Right lung (tissue), 10 donors: Measurements from ENCODE around the gene SELENOK. TPM values are rescaled to one million over a fixed set of nuclear protein-coding genes. Genes with fewer than 3 reads are reported as not detected.
"Not testable (repeated sequence)": the region's sequence is repeated elsewhere in the genome, so short reads cannot be mapped to it uniquely, and the experiment has no call there.

Experiments used
- DNase-seq, 2 donors: peaks; one replicate each; pipeline ENCODE4 v3.0.0-alpha.2; 2013
- long read RNA-seq, 8 donors: transcript quantifications; one replicate each; lab custom pipeline, GENCODE V29; 2026
- polyA plus RNA-seq, 5 donors: library from polyadenylated mRNA; unstranded; fragments of 120-200 nt; gene quantifications; one replicate each; pipeline versions ENCODE4 v1.2.1 to v1.2.3, GENCODE V29; 2013; ENCODE audit warnings: inconsistent platforms in 1 of 5, low replicate concordance in 1 of 5; ENCODE audit not compliant: insufficient read length in 5 of 5, insufficient read depth in 1 of 5

SELENOK gene
- 10 to 100 TPM; 53.7 to 67.0 (median 57.0) TPM for polyA plus RNA-seq
- long read RNA-seq, donor 1, transcript SELENOK-204 (5 exons, 1,633 nt), result major isoform, 54 of 82 reads
- long read RNA-seq, donor 1, partial matches to known transcripts, result 26 of 82 reads
- long read RNA-seq, donor 1, other reads (novel, unspliced or antisense), result 0 of 82 reads
- long read RNA-seq, donor 2, transcript SELENOK-204 (5 exons, 1,633 nt), result major isoform, 55 of 61 reads
- long read RNA-seq, donor 2, partial matches to known transcripts, result 5 of 61 reads
- long read RNA-seq, donor 2, other reads (novel, unspliced or antisense), result 0 of 61 reads
- long read RNA-seq, donor 3, transcript SELENOK-204 (5 exons, 1,633 nt), result major isoform, 52 of 75 reads
- long read RNA-seq, donor 3, partial matches to known transcripts, result 18 of 75 reads
- long read RNA-seq, donor 3, other reads (novel, unspliced or antisense), result 0 of 75 reads
- long read RNA-seq, donor 4, transcript SELENOK-204 (5 exons, 1,633 nt), result major isoform, 23 of 26 reads
- long read RNA-seq, donor 4, partial matches to known transcripts, result 0 of 26 reads
- long read RNA-seq, donor 4, other reads (novel, unspliced or antisense), result 0 of 26 reads
- long read RNA-seq, donor 5, transcript SELENOK-204 (5 exons, 1,633 nt), result major isoform, 94 of 103 reads
- long read RNA-seq, donor 5, partial matches to known transcripts, result 7 of 103 reads
- long read RNA-seq, donor 5, other reads (novel, unspliced or antisense), result 0 of 103 reads
- long read RNA-seq, donor 6, transcript SELENOK-204 (5 exons, 1,633 nt), result major isoform, 59 of 74 reads
- long read RNA-seq, donor 6, partial matches to known transcripts, result 12 of 74 reads
- long read RNA-seq, donor 6, other reads (novel, unspliced or antisense), result 0 of 74 reads
- long read RNA-seq, donor 7, transcript SELENOK-204 (5 exons, 1,633 nt), result major isoform, 46 of 52 reads
- long read RNA-seq, donor 7, partial matches to known transcripts, result 0 of 52 reads
- long read RNA-seq, donor 7, other reads (novel, unspliced or antisense), result 0 of 52 reads
- long read RNA-seq, donor 8, transcript SELENOK-204 (5 exons, 1,633 nt), result major isoform, 16 of 21 reads
- long read RNA-seq, donor 8, partial matches to known transcripts, result 5 of 21 reads
- long read RNA-seq, donor 8, other reads (novel, unspliced or antisense), result 0 of 21 reads

DNA sequence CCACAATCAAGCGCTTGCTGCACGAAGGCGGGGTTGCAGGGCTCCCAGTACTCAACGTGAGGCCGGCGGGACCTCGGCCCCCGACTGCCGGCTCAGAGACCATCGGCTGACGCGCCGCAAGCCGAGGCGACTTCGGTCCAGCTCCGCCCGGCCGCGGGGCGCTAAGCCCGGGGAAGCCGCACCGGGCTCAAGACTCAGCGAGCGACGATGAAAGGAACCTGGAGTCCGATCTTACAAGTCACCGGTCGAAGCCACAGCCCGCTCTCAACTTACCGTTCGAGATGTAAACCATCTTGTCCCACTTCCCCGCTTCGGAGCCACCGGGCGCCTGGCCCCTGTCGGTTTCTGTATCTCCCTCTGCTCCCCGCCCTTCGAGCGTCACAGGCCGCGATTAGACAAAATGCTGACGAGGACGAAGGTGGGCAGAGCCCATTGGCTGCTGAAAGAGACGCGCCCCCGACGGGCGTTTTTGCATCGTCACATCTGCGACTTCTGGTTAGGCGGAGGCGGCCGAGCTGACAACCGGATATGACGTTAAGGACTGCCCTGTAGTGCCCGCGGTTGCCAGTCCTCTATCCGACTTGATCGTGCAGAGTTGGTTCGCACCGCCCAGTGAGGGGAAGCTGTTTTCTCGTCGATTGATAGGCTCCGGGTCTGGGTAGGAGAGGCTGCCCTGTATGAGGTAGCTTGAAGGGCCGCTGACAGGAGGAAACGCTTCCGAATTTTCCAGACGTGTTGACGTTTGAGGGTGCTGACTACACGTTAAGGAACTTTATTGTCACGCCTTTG is at the start of gene SELENOK:
TSS of gene SELENOK (minus strand) at position 363 of the 789 bp plus-strand sequence.
- peak; percentile 98 to 99 for DNase-seq

DNA sequence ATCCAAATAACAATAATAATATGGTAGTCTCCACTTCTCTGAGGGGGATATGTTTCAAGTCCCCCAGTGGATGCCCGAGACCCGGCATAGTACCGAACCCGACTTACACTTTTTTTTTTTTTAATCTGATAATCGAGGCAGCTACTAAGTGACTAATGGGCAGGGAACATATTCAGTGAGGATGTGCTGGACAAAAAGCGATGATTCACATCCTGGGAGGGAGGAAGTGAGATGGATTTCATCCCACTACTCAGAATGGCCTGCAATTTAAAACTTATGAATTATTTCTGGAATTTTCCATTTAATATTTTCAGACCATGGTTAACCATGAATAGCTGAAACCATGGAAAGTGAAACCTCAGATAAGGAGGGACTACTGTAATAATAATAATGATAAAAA is 49.5 kb upstream of the SELENOK start:
- no peak for DNase-seq

DNA sequence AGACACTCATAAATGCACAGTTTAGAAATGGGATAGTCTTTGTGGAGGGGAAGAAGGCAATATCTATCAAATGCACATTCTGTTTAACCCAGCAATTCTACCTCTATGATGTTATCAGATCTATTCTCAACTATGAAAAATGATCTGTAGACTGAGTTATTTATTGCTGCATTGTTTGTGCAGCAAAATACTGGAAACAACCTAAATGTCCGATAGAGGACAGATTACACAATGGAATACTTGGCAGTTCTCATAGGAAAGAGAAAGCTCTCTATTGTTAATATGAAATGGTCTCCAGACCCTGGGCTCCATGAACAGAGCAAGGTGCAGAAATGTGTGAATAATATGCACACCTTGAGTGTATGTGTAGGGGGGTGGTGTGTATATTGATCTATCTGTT is 49.0 kb upstream of the SELENOK start:
- no peak for DNase-seq

DNA sequence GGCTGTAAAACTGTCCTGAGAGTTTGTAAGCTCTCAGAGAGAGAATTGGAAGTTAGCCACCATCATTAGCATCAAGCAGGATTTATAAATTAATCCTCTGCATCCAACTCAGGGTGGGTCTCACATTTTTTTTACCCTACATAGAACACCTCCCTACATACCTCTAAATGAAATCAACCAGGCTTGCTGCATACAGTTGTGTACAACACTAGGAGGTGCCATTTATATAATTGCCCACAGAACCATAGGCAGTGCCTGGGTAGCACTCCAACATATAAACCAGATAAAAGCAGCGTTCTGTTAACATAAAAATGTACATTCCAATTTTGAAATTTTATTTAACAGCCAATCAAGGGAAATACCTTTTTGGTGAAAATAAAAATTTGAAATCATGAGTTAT is 48.2 kb upstream of the SELENOK start:
- no peak for DNase-seq

DNA sequence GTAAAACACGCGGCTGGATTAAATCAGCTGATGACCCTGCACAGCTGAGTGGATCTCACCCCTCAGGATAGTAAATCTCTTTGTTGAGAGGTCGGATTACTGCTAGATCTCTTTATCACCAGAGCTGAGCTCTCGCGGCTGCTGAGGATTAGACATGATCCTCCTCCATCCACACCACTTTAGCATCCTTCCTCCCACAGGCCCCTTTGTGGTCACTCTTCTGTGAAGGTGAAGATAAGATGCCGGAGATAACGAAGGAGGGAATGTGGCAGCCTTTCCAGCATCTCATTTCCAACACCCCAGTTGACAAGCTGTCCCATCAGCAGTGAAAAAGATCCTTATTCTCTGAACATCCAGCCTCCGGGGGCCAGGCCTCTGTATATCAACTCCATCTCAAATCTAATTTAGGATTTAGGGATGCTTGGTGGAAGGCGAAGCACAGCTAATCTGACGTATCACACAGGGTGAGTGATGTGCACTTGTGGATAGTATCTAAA is 47.5 kb upstream of the SELENOK start:
- no peak for DNase-seq

DNA sequence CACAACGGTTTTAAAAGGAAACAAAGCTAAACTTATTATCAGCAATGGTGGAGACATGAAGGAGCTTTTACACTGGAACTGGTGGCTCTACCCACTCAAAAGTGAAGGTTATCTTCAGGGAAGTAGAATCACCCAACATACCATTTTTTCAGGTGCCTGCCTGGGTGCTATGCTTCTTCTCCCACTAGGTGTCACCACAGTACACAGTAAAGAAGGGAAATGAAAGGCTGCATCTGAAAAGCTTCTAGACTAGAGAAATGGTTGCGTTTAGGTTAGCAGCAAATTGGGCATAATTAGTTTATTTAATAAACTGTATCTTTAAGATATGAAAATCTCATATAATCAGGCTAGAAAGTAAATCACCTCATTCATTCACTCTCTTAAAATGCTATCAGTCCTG is 47.0 kb upstream of the SELENOK start:
- peak; percentile 25 to 45 for DNase-seq

DNA sequence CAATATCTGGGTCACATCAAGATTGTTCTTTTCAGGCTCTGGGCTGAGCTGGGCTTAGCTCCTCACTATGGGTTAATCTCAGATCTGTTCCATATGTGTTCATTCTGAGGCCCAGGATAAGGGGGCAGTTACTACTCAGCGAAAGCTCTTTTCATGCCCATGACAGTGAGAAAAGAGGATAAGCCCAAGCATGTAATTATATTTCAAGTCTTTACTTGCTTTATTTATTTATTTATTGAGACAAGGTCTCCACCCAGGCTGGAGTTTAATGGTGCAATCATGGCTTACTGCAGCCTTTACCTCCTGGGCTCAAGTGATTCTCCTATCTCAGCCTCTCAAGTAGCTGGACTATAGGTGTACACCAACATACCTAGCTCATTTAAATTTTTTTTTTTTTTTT is 44.7 kb upstream of the SELENOK start:
- DNase-seq, result no peak

DNA sequence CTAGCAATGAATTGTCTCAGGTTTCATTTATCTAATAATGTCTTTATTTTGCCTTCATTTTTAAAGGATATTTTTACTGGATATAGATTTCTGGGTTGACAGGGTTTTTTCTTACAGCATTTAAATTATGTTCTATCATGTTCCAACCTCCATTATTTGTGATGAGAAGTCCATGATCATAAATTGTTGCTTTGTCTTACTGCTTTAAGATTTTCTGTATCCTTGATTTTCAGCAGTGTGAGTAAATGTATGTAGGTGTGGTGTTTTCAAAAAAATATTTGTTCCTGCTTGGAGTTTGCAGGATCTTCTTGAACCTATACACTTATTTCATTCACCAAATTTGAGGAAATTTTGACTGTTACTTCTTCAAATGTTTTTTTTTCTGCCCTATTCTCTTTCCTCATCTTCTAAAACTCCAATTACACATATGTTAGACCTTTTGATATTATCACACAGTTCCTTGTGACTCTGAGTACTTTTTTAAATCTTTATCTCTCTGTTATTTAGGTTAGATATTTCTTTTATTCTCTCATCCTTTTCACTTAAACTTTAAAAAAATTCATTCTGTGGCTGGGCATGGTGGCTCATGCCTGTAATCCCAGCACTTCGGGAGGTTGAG is 43.7 kb upstream of the SELENOK start:
- DNase-seq, result no peak

DNA sequence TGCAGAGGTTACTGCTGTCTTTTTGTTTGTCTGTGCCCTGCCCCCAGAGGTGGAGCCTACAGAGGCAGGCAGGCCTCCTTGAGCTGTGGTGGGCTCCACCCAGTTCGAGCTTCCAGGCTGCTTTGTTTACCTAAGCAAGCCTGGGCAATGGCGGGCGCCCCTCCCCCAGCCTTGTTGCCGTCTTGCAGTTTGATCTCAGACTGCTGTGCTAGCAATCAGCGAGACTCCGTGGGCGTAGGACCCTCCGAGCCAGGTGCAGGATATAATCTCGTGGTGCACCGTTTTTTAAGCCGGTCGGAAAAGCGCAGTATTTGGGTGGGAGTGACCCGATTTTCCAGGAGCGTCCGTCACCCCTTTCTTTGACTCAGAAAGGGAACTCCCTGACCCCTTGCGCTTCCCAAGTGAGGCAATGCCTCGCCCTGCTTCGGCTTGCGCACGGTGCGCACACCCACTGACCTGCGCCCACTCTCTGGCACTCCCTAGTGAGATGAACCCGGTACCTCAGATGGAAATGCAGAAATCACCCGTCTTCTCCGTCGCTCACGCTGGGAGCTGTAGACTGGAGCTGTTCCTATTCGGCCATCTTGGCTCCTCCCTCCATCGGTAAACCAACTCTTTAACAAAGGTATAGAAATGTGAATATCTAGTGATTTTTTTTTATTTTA is 35.7 kb upstream of the SELENOK start:
- not testable (repeated sequence) for DNase-seq

DNA sequence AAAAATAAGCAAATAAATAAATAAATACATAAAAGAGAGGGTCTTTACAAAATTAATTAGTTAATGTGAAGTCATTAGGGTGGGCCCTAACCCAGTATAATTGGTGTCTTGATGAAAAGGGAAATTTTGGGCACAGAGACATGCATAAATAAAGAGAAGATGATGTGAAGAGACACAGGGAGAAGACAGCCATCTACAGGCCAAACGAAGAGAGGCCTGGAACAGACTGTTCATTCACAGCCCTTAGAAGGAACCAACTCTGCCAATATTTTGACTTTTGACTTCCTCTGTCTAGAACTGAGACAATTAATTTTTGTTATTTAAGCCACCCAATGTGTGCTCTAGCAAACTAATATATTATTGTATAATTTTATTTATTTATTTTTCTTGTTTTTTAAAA is 29.6 kb upstream of the SELENOK start:
- no peak for DNase-seq

DNA sequence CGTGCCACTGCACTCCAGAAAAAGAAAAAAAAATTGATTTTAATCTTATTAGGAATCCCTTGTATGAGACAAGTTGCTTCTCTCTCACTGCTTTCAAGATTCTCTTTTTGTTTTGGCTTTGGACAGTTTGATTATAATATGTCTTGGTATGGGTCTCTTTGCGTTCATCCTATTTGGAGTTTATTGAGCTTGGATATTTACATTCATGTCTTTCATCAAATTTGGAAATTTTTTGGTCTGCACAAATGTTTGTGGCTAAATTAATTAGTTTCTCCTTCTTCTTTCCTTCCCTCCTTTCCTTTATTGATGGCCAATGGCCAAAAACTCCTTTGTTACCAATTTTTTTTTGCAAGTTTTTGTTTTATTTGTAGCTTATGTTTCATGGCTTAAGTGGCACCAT is 28.1 kb upstream of the SELENOK start:
- DNase-seq, result no peak

DNA sequence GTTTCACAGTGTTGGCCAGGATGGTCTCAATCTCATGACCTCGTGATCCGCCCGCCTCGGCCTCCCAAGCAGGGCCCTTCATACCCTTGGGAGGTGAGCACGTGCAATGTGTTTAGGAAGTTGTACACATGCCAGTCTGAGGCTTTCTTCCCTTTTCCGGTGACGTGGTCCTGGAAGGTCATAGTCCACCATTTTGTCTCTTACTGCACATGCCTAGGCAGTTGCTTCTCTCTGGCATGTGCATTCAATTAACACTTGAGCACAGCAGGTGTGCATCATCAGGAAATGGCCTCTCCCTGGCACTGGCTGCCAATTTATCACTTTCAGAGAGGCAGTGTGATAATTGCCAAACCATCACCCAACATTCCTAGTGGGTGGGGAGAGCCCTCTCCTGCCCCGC is 21.7 kb upstream of the SELENOK start:
- no peak for DNase-seq

DNA sequence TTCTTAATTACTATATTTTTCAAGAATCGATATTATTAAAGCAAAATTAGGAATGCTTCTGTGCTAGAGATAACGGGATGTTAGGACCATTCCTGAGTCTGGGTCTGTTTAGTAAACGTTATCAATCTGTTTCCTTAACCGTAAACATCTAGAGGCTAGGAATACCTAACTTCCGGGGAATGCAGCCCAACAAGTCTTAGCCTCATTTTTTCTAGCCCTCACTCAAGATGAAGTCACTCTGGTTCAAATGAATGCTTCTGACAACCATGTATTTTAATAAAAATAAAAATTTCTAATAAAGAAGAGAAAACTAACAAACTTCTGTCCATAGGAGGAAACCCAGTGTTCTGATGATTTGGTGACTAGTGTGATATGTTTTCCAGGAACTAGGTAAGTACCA is 11.1 kb upstream of the SELENOK start:
- no peak for DNase-seq

DNA sequence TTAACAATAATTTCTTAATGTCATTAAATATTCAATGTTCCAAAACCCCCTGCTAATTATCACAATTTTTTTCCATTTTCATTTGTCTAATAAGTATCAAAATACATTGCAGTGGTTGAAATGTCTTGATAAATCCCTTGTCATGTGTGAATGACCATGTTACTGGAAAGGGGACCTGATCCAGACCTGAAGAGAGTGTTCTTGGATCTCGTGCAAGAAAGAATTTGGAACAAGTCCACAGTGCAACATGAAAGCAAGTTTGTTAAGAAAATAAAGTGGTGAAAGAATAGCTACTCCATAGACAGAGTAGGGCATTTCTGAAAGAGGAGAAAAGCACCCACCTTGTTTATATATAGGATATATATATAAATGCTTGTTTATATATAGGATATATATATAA is 10.4 kb upstream of the SELENOK start:
- no peak for DNase-seq

DNA sequence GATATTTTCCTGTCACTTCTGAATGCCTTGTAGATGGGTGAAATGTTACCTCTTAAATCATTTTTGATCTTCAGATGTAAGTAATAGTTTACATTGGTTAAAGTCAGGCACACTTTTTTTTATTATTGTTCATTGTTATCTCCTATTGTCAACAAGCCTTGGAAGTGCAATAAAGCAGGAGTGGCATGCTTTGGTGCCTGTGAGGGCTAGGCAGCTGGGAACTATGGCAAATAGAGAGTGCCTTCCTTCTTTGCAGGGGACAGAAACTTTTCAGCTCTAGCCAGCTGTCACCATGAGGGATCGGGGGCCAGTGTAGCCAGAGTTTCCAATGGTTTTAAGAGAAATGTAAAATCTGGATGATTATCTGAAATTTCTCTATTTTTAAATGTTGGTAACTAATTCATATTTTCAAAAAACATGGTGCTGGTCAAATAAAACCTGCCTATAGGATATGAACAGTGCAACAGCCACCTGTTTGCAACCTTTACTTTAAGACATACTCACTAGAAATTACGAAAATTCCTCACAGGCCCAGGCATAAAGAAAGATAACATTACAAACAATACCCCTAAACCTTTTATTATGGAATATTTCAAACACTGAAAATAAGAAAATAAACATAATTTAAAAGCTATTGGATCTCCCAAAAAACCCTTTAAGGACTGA is 9.1 kb upstream of the SELENOK start:
- no peak for DNase-seq

DNA sequence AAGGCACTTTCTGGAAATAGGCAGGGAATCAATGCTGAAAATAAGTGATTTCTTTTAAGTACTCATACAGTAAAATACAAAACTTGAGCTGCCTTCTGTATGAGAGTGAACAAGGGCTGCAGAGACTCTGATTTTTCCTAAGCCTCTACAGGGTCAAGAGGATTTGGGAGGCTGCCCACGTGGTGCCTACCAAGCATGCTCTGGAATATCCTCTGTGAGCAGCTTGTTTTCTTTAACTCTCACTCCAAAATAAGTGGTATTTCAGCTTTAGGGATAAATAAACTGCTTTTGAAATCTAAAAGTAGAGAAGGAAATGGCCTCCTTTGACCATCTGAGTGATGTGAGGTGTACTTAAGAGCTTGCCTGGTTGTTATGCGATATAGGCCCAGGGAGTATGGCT is 8.1 kb upstream of the SELENOK start:
- no peak for DNase-seq

DNA sequence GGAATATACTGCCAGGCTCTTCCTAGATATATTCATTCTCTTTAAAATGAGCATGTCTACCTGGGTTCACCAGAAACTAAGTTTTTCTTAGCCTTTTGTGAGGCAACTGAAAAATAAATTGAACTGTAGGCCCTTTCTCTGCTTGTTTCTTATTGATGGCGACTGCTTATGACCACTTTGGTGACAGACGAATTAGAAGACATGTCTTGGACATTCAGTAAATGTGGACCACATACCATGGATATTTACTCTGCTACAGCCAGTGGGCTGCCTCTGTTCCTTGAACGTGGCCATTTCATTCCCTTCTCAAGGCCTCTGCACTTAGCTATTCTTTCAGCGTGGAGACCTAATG is 603 bp upstream of the SELENOK start:
- no peak for DNase-seq

DNA sequence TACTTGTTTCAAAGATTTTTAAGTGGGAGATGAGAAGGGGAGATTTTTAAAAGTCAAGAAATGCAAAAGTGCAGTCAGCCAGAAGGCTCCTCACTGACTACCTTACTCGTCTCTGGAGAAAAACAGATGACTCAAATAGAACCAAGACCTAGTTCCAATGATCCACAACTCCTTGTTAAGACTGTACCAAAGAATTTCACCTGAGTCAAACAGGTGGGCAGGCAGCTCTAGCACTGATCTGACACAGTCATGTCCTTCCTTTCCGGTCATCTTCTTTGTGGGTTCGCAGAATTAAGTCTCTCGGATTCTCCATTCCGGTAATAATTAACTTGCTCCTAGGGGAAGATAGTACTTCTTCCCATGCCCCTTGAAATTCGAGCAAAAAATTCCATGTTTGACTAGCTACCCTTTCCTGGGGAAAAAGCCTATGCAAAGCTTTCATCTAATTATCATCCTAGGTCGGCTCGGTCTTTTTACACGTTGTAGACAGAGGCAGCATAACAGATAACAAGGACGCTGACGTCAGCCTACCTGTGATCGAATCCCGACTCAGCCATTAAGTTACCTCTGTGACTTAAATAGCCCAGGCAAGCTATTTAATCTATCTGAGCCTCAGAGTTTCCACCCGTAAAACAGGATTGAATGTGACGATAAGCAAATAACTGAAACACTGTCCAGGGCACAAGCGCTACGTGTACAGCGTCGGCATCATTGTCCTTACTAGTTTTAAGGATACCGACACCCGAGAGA is 758 bp downstream of the SELENOK start:
- peak in 1 of 2 donors; percentile 12 for DNase-seq

DNA sequence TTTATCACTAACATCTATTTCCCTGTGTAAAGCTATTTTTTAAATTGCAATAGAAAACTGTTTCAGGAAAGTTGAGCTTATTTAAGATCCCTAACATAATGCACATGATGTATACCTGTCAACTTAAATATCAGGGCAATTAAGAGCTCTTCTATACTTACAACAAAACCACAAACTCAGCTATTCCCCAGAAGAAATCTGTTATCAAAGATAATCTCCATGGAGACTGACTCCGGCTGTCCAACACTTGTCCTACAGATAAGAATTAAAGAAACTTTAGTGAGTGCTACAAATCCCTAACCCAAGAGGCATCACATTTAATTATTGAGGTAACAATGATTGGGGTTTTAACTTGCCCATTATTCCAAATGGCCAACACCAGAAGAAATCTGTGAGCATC is 3.4 kb downstream of the SELENOK start:
- no peak for DNase-seq
